Posterior cingulate gyrus (tissue), 11 donors: ENCODE results near the gene NFIX.
A peak's percentile ranks its signal among the peaks of the same experiment; 100 is the strongest.

Experiments
- DNase-seq, 10 donors: peaks; one replicate each; pipeline versions ENCODE4 v3.0.0 to v3.0.0-alpha.2; 2020 to 2021; ENCODE audit warnings: mixed read lengths in 3 of 10
- intact Hi-C: fragments of 100-400 bp; cut with DNase I; formaldehyde crosslinking; loops from one replicate; pipeline ENCODE4 v1.15.1; 2023

Gene NFIX

GRCh38 chr19:13004273-13004672 is 9.0 kb downstream of the NFIX start:
- DNase-seq, result no peak
- intact Hi-C loops, result no loop called here

- intact Hi-C loops, result no loop called here
- peak in 1 of 10 donors; percentile 20 for DNase-seq
These were observed 10.0 kb downstream of the NFIX start for GRCh38 chr19:13005253-13005652.

- intact Hi-C loops, result no loop called here
- peak in 2 of 10 donors; percentile 66 to 84 for DNase-seq
These were observed 10.6 kb downstream of the NFIX start for GRCh38 chr19:13005861-13006370.

DNA sequence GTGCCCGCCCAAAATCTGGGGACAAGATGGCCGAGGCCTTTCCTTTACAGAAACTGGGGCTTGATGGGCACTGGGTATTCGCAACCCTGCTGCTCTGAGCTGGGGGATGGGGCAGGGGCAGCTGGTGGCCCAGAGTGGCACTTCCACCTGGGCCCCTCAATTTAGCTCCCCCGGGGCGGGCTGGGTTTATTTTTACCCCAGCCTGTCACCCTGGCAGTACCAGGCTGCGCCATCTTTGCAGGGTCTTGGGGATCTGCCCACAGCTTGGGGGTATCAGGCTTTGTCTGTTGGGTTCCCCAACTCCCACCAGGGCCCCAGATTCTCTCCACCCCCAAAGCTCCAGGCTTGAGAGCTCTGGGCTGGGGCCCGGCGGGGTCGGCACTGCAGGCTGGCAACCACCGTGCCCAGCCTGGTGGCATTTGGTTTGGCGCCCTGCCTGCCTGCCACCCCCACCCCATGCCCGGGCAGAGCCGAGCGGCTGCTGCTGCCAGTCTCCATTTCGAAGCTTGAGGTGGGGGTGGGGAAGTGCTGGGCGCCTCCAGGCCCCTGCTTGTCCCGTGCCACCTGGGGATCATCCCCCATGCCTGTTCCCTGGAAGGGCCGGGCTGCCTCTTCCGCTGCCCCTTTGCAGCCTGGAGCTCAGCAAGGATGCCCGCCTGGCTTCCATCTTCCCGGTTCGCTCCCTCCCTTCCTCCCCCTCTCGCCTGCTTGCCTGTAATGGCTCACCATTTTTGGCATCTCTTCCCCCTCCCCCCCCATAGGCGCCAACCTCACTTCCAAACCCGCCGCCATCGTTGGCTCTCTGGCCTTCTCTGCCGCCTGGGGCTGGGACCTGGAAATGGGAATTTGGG is 11.4 kb downstream of the NFIX start:
- peak in 3 of 10 donors; percentile 30 to 90 (median 86) for DNase-seq

DNA sequence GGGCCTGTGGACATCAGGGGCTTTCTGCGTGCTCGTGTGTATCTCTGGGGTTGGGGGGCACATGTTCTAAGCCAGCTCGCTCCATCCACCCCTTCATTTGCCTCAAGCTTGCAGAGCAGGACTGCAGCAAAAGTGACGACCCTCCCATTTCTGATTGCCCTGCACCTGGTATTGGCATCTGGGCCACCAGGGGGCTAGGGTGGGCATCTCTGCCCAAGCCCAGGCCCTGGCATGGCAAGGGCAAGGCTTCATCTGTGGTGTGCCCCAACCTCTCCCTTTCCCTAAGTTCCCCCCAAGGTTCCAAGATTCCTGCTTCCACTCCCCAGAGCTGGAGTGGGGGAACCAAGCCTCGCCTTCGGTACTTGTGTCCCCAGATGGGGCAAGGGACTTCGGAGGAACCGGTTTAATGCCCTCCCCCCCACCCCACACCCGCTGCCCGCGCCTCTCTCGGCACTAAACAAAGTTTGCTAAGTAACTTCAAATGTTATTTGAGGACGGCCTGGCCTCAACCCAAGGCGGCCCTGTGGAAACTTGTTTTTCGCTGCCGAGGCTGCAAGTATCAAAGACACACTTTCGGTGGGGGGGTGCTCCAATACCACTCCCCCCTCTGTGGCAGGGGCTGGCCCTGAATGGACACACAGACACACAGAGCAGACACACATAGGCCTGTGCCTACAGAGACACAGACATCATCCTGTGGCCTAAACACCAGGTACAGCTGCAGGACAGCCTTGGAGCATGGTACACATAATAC is 12.2 kb downstream of the NFIX start:
- intact Hi-C loops, result no loop called here
- DNase-seq, result peak in 4 of 10 donors; percentile 22 to 83 (median 56)

More for the DNA sequence above, 11.4 kb downstream of the NFIX start:
- intact Hi-C loops, result no loop called here

DNA sequence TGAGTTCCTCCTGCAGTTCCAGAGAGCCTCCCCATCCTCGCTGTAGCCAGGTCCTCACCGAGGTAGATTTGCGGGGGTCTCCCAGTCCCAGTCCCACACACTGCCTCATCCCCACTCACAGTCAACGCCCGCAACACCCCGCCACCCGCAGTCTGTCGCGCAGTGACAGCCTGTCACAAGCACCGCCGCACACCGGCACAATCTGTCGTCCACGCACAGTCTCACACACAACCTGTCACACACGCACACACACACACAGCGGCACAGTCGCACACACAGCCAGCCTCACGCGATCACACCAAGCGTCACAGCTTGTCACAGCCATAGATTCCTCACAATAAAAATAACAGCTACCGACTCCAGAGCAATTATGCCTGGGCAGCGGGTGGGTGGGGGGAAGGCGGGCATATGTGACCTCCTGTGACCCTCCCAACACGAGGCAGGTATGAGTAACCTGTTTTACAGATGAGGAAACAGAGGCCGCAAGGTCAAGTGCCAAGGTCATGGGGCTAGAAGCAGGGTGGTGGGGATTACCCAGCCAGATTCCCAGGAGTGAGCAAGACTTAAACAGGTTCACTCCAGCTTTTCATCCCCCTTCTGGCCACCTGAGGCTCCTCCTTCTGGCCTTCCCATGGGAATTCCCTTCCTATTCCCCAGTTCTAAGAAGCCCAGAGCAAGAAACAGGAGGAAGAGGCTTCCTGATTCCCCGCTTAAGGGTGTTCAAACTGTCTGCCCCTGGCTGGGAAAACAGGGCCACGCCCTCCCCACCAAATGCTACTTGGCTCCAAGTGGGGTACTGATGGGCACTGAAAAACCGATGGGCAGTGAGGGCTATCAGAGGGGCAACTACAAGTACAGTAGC is 13.9 kb downstream of the NFIX start:
- DNase-seq, result peak in 1 of 10 donors; percentile 78
- intact Hi-C loops, result no loop called here

DNA sequence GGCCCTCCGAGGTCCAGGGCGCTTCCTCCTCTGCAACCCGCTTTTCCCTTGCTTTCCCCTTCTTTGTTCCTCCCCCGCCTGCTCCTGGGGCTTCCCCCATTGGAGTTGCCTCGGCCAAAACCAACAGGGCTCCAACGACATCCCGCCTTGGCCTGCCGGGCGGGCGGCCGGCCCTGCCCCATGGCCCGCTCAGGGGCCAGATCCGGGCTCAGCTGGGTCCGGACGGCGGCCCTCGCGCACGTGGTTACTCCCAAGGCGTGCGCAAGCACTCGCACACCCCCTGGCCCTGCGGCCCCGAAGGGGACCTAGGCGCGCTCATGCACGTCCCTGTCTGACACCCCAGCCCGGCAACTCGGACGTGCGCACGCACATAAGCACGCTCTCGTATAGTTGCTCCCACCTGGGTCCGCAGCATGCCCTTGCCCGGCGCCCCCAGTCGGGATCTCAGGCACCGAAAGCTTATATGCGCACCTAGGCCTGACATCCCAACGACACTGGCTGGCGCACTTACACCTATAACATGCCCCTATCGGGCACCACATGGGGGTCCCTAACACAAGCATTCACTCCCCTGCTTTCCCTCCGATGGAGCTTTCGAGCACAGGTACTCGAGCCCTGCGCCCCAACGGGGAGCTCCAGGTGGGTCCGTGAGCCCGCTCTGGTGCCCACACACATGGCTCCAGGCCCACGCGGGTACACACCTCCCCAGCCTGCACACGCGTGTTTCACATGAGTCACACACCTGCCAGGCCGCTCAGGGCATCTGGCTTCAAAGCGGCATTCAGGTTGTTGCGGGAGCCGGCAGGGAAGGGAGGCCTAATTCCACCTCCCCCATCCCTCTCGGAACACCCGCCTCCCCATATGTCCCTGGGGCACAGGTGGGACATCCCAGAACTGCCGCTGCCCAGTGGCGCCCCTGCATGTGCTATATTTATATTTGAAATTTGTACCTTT is 15.0 kb downstream of the NFIX start:
- intact Hi-C loops, result no loop called here
- DNase-seq, result peak in 1 of 10 donors; percentile 79

DNA sequence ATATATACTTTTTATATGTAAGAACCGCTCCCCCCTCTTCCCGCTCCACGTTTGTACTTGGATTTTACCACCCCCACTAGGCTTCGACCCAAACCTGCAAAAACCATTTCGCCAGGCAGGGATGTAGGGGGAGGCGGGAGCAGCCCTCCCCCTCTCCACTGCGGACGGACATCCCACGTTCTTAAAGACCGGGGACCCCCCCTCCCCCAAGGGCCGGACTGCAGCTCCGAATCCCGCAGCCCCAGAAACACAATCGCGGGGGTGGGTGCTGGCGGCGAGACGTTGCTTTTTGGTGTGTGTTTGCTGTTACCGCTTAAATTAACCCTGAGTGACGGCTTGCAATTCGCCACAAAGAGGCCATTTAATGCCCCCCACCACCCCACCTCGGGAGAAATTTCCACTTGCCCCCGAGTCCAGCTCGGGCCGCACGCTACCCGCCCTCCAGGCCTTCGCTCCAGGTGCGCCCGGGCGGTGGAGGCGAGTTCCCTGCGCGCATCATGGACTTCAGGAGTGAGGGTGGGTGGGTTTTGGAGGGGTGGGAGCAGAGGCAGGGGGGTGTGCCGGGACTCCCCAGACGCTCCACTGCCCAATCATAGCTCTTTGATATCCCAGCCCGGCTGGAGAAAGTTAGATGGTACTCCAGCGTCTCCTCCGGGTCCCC is 15.8 kb downstream of the NFIX start:
- peak in 2 of 10 donors; percentile 79 to 84 for DNase-seq
- intact Hi-C loops, result no loop called here

DNA sequence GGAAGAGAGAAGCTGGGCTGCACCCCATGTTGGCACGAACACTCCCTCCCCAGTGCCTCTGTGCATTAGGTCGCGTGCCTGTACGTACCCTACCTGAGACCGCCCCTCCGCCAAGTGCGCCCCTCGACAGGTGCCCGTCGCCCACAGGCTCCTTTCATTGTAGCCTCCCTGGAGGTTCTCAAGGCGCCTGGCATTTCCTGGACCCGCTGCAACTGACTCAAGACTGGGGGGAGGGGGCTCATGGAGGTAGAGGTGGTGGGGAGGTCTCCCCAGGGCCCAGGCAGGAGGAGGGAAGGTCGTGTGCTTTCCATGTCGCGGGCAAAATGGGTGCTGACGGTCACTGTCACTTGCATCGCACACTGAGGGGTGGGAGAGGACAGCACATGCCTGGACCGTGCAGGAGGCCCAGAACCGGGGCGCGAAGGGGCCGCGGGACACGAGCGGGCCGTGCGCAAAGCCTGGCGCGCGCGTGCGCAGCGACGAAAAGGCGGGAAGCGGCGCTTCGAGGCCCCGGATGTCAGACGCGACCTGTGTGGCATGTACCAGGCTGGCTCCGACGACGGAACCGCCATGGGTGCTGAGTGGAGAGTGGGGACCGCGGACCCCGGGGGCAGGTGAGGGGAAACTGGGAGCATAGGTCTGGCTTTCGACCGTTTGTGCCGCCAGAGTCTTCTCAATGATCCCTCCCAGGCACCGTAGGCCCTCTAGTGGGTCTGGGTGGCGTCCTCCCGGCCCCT is 16.5 kb downstream of the NFIX start:
- DNase-seq, result peak in 2 of 10 donors; percentile 22 to 65
- intact Hi-C loops, result no loop called here

GRCh38 chr19:13012390-13012689 is 17.1 kb downstream of the NFIX start:
- peak in 1 of 10 donors; percentile 59 for DNase-seq
- intact Hi-C loops, result no loop called here

- intact Hi-C loops, result no loop called here
- DNase-seq, result peak in 4 of 10 donors; percentile 54 to 89 (median 68)
These were observed 17.7 kb downstream of the NFIX start for GRCh38 chr19:13012690-13013608.

DNA sequence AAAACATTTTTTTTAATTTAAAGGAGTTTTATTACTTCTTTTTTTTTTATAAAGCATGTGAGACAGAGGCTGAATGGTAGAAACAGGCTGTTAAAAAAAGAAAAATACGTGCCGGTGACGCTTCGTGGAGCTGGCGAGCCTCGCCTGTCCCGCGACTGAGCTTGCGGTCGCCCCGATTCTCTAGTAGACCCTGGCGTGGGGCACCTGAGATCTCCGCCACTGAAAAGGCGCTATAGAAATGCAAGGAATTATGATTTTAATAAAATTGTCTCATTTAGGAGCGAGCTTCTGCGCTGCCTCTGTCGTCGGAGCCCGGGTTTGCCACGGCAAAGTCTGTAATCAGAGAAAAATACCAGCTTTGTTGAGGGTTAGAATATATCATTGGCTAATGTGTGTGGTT is 18.4 kb downstream of the NFIX start:
- peak in 3 of 10 donors; percentile 40 to 91 (median 46) for DNase-seq
- intact Hi-C loops, result no loop called here

DNA sequence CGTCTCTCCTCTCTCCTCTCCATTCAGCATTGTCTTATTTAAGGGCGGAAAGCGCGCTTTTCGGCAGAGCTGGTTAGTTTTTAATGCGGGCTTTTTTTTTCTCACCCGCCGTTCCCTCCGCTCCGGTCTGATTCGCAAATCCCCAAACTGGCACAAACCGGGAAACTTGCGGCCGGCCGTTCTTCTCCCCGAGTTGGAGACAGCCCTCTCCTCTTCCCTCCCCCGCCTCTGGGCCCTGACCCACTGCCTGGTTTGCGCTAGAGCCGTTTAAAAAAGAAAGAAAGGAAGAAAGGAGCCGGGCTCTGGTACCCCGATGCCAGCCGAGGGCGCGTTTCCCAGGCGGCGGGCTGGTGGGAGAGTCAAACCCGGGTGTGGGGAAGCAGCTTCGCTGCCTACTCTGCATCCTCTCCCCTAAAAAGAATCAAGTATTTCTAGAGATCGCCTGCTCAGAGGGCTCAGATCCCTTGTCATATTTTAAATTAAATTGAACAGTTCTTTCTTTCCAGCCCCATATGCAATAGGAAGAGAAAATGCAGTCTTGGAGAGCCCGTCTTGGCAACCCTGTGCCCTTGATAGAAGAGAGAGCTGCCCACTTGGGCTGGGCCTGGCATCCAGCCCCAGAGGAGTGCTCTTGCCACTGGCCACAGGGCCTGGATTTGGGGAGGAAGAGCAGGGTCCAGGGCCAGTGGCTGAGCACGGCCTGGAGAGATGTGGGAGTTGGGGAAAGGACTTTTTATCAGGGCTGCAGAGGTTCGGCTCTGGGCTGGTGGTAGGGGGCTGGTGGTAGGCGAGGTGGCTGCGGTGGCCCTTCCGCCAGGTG is 19.0 kb downstream of the NFIX start:
- intact Hi-C loops, result no loop called here
- DNase-seq, result peak in 9 of 10 donors; percentile 55 to 94 (median 70)

GRCh38 chr19:13014921-13015280 is 19.6 kb downstream of the NFIX start:
- intact Hi-C loops, result no loop called here
- no peak for DNase-seq

DNA sequence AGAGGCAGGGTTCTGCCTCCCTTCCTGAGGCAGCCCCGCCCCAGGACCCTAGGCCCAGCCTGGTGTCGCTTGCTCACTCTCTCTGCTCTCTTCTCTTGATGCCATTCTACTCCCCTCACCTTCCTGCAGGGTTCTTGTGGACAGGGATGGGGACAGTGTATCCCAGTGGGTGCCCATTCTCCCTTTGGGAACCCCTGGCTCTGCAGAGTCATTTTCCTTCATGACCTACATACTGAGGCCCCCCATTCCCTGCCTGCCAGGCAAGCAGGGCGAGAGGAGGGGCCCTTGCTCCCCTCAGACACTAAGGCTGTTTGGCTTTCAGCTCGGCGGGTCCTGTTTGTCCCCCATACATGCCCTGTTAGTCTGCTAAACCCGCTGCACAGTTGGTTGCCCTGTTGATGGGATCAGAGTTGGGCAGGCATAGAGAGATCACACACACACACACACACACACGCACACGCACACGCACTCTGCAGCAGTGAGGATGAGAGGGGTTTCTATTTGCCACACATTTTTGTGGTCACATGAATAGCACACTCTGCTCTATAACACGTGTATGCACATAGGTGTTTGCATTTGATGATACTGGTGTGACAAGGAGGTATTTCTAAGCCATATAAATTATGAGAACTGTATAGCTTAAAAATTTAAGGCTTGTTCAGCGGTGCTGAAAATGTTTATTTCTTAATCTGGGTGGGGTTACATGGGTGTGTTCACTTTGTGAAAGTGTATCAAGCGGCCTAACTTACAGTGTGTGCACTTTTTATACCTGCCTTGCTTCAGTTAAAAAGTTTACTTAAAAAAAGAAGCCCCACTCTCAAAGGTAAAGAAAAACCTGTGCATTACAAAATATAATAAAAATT is 20.3 kb downstream of the NFIX start:
- intact Hi-C loops, result no loop called here

More for the DNA sequence above, 20.3 kb downstream of the NFIX start:
- DNase-seq, result no peak
